Gastroesophageal sphincter (tissue), 3 donors: Measurements from ENCODE around the gene GALNT2.

Source experiments
- EP300 ChIP-seq: sonication (generic); formaldehyde crosslinking; IDR thresholded peaks from one replicate; pipeline ENCODE4 v1.6.1; 2017; ENCODE audit warnings: antibody characterized with exemption, mild to moderate bottlenecking
- POLR2A ChIP-seq, 2 donors: fragments of 450-650 bp; IDR thresholded peaks; one replicate each; pipeline ENCODE4 v1.6.1; 2017; ENCODE audit warnings: antibody characterized with exemption in 2 of 2, mild to moderate bottlenecking in 2 of 2, moderate library complexity in 1 of 2
- TF ChIP-seq, protein P1 (sequence below), 4 experiments: fragments of 200-600 bp in 2 of 4; fragments of 450-650 bp in 2 of 4; sonication (generic) in 1 of 4; IDR thresholded peaks; one replicate each; pipeline ENCODE4 v1.5.1; 2017 to 2019; ENCODE audit warnings: antibody characterized with exemption in 4 of 4, mild to moderate bottlenecking in 2 of 4, moderate library complexity in 2 of 4

DNA sequence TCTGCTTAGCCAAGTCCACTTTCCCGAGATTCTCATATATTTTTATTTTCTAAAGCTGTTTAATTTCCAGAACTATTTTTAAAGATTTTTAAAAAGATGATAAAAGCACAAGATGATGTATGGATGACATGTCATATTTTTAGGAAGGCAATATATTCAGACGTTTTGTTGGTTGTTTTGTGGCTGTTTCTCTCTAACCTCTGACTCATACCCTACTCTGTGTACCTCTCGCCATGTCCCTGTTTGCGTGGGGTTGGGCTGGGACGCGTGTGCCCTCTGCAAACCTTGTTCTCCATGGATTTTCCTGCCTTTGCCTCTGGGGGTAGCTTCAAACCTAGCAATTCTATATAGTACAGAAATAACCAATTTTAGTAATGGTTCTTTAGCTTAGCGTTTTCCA, 132.0 kb downstream of the GALNT2 start:
- TF ChIP-seq, protein P1, sequence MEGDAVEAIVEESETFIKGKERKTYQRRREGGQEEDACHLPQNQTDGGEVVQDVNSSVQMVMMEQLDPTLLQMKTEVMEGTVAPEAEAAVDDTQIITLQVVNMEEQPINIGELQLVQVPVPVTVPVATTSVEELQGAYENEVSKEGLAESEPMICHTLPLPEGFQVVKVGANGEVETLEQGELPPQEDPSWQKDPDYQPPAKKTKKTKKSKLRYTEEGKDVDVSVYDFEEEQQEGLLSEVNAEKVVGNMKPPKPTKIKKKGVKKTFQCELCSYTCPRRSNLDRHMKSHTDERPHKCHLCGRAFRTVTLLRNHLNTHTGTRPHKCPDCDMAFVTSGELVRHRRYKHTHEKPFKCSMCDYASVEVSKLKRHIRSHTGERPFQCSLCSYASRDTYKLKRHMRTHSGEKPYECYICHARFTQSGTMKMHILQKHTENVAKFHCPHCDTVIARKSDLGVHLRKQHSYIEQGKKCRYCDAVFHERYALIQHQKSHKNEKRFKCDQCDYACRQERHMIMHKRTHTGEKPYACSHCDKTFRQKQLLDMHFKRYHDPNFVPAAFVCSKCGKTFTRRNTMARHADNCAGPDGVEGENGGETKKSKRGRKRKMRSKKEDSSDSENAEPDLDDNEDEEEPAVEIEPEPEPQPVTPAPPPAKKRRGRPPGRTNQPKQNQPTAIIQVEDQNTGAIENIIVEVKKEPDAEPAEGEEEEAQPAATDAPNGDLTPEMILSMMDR (IDR thresholded peaks at IDR 0.05) = no peak
- TF ChIP-seq POLR2A (IDR thresholded peaks at IDR 0.05) (no peak), EP300 (no peak)
